RWPE1 (cell line): Measurements from ENCODE around the gene TRERF1.

Experiments
- CTCF ChIA-PET: fragments of 350-600 bp; sonication (Branson Sonifier 250); formaldehyde crosslinking; extraction: SDS; loops from one replicate; lab custom pipeline; 2021; lab: Yijun Ruan, JAX
- POLR2A ChIA-PET: fragments of 400-600 bp; formaldehyde crosslinking; extraction: SDS; loops from one replicate; lab custom pipeline; 2020; ENCODE audit warnings: antibody characterized with exemption; ENCODE audit not compliant: low non-redundant PET; lab: Yijun Ruan, JAX
- DNase-seq: peaks from one replicate; pipeline ENCODE4 v3.0.0; 2012; ENCODE audit warnings: low spot score
- H3K27ac ChIP-seq: fragments of 450-650 bp; 2 replicates; pipeline ENCODE4 v1.5.1; 2017
- TF ChIP-seq, protein P1 (sequence below): fragments of 450-650 bp; conservative IDR thresholded peaks from 2 replicates; pipeline ENCODE4 v1.5.1; 2017; ENCODE audit warnings: low read depth, mild to moderate bottlenecking

TRERF1 gene

DNA sequence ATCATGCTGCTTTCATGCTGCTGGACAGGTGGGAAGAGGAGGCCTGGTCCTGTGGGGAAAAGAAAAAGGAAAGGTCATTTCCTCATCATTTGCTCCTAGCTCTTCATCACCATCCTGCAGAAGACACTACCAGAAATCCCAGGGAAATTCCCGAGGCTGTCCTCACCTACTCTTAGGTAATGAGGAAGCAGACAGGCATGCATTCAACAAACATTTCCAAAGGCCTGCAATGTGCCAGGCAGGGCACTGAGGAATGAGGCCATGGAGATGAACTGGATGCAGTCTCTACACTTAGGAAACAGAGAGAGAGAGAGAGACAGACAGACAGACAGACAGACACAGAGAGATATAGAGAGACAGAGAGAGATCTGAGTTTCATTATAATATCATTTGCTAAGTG lies 151.0 kb downstream of the TRERF1 start:
- no peak for DNase-seq
- ChIA-PET CTCF (interaction anchor here (2.1 kb wide), 1 partner anchor 247 kb away, joined by 4 read pairs; no protein-coding TSS in a partner anchor), POLR2A (no interaction called here)
- TF ChIP-seq, protein P1, sequence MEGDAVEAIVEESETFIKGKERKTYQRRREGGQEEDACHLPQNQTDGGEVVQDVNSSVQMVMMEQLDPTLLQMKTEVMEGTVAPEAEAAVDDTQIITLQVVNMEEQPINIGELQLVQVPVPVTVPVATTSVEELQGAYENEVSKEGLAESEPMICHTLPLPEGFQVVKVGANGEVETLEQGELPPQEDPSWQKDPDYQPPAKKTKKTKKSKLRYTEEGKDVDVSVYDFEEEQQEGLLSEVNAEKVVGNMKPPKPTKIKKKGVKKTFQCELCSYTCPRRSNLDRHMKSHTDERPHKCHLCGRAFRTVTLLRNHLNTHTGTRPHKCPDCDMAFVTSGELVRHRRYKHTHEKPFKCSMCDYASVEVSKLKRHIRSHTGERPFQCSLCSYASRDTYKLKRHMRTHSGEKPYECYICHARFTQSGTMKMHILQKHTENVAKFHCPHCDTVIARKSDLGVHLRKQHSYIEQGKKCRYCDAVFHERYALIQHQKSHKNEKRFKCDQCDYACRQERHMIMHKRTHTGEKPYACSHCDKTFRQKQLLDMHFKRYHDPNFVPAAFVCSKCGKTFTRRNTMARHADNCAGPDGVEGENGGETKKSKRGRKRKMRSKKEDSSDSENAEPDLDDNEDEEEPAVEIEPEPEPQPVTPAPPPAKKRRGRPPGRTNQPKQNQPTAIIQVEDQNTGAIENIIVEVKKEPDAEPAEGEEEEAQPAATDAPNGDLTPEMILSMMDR, result no peak
- no peak overlapping the region for H3K27ac ChIP-seq

DNA sequence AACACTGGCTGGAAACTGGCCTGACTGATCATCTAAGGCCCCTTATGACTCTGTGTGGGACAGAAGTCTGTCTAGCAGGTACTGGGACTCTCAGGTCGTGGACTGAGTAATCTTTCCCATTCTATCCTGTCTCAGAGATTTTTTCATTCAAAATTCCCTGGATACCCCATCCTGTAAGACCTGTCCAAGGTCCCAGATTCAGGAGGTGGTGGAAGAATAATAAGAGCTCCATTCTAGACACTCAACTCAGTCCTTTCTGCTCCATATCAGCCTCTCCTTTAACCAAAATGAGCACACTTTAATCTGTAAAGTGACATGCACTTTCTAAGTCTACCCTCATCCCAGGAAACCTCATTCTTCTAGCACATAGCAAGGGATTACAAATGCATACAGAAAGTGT lies 151.5 kb downstream of the TRERF1 start:
- TF ChIP-seq, protein P1, result no peak
- no peak for DNase-seq
- no peak overlapping the region for H3K27ac ChIP-seq
- POLR2A ChIA-PET, result no interaction called here
- CTCF ChIA-PET, result no interaction called here

DNA sequence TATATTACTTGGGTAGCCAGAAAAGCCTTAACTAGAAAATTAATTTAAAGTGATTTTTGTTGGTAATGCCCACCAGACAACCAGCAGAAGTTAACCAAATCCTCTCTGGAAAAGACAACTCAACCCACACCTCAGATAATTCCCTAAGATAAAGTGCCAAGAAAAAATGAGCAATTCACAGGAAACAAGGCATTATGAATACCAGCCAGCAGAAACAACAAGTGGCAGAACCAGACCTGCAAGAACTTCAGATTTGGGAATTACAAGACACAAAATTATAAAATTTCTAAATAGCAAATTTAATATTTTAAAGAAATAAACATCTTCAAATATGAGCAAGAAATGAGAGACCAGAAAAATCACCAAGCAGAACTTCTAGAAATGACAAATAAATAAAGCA lies 154.1 kb downstream of the TRERF1 start:
- TF ChIP-seq, protein P1, result no peak
- ChIA-PET CTCF (interaction anchor here (0.8 kb wide), 1 partner anchor 25 kb away, joined by 4 read pairs; no protein-coding TSS in a partner anchor), POLR2A (no interaction called here)
- no peak for DNase-seq
- no peak overlapping the region for H3K27ac ChIP-seq

DNA sequence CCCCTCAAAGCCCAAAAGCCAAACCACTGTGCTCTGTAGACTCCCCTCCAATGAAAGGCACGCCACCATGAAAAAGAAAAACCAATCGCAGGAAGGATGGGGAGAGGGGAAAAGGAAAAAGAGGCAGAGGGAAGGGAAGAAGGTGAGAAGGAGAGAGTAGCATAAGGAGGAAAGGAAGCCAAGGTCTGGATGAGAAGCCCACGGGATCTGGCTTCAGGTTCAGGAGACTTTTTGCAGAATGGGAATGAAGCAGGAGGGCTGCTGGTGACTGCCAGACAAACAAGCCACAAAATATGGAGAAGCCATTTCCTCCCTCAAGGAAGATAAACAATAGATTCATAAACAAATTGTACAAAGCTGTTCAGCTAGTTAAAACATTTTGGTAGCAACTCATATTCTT lies 155.1 kb downstream of the TRERF1 start:
- CTCF ChIA-PET, result no interaction called here
- TF ChIP-seq, protein P1, result no peak
- POLR2A ChIA-PET, result no interaction called here

DNA sequence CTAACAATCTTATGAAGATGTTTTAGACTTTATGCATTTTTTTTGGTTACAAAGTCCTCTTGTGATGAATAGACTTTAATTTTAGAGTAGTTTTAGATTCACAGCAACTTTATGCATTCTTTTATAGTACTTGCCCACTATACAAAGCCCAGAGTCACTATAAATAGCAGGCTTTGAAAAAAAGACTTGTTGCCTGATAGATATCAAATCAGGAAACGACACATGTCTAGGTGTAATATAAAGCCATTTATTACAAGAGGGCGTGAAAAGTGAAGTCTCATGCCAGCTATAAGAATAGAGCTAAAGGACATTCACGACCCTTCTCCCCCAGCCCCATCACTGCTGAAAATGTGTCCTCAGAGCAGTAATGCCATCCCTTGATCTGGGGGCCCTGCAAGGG lies 156.0 kb downstream of the TRERF1 start:
- ChIA-PET POLR2A (no interaction called here), CTCF (interaction anchor here (1.4 kb wide), 1 partner anchor 252 kb away, joined by 5 read pairs; no protein-coding TSS in a partner anchor)
- no peak for DNase-seq
- TF ChIP-seq, protein P1, result no peak
- H3K27ac ChIP-seq, result peak overlapping the region; percentile 83

More for the DNA sequence above, 155.1 kb downstream of the TRERF1 start:
- DNase-seq, result no peak
- H3K27ac ChIP-seq, result no peak overlapping the region

DNA sequence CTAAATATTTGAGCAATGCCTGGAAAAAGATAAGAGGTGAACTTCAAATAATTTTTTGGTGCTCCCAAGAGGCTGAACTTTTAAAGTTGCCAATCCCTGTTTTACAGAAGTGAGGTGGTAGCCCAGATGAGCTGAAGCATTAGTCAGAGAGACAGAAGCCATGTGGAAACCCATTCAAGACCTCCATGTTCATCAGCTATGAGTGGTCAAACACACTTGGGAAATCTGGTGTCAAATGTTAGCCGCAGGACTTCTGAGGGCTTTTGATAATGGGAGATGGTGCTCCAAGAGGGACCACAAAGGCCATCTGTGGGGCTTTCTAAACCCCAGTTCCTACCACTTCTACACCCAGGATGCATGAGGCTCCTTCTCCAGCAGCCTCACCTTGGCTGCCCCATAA lies 156.5 kb downstream of the TRERF1 start:
- H3K27ac ChIP-seq, result peak overlapping the region; percentile 83
- TF ChIP-seq, protein P1, result no peak
- no peak for DNase-seq
- ChIA-PET POLR2A (no interaction called here), CTCF (interaction anchor here (0.7 to 1.4 kb wide), 2 partner anchors 152 to 252 kb away, joined by 3 to 5 read pairs; no protein-coding TSS in a partner anchor)
